Measurements from ENCODE around the gene BCL11B.

BCL11B gene

GRCh38 chr14:99254328-99255009 lies 17.5 kb downstream of the BCL11B start:
- no peak for DNase-seq

GRCh38 chr14:99253890-99254289 lies 18.1 kb downstream of the BCL11B start:
- DNase-seq = no peak

- DNase-seq = no peak
Observed at GRCh38 chr14:99252940-99253868, 18.8 kb downstream of the BCL11B start.

DNA sequence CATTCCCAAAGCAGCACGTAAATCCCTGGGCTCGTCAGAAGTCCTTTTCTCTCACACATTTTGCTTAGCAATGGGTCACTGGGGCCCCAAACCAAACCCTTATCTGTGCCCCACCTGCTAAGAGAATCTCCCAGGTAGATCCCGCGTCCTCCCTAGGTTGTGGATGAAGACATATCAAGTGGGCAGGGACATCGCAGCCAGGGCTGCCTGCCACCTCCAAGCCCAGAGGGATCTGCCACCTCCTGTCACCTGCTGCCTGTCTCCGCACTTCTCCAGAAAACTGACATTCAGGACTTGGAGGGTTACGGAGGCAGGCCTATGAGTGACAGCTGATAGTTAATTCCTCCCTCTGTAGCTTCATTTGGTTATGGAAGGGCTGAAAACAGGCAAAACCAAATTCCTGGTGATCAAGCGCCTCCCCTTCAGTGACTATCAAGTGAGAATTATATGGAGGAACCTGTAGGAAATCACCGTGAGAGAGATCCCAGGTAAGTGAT lies 19.5 kb downstream of the BCL11B start:
- no peak for DNase-seq

- no peak for DNase-seq
Observed at GRCh38 chr14:99251721-99252120, 20.3 kb downstream of the BCL11B start.

DNA sequence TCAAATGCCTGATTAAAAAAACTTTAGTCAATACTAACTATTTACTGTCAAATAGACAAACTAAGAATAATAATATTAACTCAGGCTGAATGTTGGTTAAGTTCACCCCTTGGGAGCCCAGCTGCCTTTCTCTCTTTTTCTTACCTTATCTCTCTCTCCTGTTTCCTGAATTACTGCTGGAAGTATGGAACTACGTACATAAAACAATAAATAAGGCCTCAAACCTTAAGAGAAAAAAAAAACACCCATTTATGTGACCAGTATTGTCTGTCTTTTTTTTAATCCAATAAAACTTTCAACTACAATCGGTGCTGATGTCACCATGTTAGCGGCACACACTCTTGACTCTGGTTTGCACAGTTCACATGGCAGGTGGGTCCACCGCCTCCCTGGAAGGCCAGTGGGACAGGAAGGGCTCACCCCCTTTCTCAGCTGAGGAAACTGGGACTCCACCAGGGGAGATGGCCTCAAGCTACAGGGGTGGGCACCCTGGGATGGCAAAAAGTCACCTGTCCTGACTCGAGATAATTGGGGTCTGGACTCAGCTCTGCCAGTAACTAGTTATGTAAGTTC lies 21.3 kb downstream of the BCL11B start:
- DNase-seq = no peak

DNA sequence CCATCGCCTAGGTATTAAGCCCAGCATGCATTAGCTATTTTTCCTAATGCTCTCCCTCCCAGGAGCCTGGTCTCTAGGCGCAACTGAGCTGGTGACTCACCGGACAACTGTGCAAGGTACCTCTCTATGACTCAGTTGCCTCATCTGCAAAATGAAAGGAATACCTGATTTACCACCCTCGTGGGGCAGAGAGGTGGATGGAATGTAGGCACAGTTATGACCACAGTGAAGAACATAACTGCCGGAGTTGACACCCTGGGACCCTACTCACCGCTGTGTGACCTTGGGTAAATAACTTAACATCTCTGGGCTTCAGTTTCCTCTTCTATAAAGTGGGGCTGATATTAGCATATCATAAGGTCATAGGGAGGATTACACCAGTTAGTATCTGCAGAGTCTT lies 22.6 kb downstream of the BCL11B start:
- no peak for DNase-seq

- DNase-seq = no peak
Observed at GRCh38 chr14:99248761-99249171, 23.2 kb downstream of the BCL11B start.

GRCh38 chr14:99247772-99248171 lies 24.2 kb downstream of the BCL11B start:
- no peak for DNase-seq

DNA sequence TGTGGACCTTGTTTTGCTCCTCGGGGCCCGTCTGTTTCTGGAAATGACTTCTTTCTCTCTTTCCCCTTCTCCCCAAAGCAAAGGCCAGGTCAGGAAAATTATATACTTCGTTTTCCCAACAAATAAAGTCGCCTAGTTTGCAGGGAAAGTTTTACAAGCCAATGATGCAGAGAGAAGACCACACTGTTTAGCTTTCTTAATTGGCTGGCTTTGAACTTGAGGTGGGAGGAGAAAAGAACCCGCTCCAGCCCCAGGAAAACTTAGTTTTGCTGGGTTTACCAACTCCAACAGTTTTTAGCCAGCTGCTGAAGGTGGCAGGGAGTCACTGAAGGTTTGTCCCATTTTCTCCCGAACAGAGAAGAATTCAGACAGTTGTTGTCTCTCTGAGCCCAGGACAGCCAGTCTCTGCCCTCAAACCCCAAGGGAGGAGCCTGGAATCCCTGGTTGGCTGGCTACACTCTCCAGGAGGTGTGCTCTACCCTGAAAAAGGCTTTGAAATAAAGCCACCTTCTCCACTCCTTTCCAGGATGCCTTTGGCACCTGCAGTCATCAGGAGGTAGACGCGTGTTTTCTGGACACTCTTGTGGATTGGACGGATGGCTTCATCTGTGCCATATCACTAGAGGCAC lies 24.8 kb downstream of the BCL11B start:
- no peak for DNase-seq

DNA sequence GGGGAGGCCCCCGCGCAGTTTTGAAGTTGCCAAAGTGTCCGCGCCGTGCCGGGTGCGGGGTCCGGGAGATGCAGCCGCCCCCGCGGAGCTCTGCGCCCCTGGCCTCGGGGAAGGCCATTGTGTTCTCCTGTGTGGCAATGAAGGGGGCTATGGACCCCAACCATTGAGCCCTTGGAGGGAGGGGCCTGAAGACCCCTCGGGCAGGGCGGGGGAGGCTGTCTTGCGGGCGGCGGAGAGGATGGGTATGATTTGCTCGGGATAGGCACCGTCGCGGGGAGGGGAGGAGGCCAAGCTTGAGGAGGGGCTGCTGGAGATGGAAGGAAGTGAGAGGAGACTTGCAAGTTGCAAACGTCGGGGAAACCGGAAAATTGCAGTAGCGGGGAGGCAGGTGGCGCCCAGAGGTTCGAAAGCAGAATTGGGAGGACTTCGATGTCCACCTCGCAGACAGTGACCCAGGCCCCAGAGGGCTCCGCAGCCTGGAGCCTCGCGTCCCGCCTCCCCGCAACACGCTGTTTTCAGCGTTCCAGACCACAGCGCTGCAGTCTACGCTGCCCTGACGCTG lies 25.4 kb downstream of the BCL11B start:
- DNase-seq = no peak

- DNase-seq = no peak
Observed at GRCh38 chr14:99245564-99246511, 26.2 kb downstream of the BCL11B start.

- no peak for DNase-seq
Observed at GRCh38 chr14:99244941-99245563, 26.9 kb downstream of the BCL11B start.

DNA sequence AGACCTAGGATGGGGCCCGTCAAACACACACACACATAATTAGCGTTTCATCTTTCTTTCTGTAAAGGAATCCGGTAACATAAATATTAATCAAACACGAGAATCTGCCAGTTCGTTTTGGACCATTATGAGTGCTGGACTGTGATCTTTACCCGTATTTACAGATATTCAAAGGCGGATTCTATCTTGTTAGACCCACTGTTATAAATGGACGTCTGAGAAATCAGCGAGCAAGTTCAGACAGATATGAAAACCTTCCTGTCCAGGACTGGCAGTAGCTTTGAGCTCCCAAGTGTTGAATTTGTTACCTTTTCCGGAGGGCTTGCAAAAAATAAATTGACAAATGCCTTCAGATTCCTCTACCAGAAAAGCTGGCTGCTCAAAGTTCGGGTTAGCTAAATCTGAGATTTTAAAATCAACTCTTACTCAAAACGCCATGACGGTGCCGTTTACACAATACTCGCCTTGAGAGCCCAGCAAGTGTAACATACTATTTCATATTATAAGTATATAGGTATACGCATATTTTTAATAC lies 27.6 kb downstream of the BCL11B start:
- no peak for DNase-seq

DNA sequence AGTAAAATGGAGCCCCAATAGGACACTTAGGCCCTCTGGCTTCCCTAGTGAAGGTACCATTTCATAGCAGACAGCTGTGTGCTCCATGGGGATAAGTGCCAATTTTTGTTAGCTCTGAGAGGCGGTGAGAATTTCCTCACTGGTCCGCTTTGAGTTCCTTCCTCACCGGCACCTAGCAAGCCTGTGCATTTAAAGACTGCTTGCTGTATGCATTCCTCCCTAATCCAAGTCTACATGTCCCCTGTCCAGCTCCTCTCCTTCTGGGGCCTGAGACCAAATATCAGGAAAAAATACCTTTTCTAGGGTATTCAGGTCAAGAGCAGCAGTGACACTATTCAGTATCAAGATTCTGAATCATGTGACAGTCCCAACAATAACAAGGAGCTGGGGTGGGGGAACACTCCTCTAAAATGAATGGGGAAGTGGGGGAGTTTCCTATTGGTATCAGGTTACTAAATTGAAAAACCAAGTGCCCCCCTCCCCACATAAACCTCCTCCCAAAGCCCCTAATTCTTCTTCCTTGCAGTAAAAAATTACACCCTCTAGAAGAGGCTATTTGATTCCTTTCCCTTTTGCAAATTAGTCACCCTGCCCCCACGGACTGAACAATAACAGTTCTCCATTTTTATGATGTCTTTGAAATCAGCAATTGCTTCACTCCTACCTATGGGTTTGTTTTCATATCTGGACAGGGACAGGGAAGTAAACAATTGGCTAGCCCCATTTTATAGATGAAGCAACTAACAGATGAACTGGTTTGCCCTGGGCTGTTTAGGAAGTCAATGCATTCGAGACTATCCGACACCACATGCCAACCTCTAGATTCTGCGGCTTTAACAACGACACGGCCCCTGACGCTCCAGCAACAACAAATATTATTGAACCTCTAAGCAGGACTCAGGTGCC lies 28.9 kb downstream of the BCL11B start:
- DNase-seq = no peak

- no peak for DNase-seq
Observed at GRCh38 chr14:99242238-99242637, 29.8 kb downstream of the BCL11B start.

DNA sequence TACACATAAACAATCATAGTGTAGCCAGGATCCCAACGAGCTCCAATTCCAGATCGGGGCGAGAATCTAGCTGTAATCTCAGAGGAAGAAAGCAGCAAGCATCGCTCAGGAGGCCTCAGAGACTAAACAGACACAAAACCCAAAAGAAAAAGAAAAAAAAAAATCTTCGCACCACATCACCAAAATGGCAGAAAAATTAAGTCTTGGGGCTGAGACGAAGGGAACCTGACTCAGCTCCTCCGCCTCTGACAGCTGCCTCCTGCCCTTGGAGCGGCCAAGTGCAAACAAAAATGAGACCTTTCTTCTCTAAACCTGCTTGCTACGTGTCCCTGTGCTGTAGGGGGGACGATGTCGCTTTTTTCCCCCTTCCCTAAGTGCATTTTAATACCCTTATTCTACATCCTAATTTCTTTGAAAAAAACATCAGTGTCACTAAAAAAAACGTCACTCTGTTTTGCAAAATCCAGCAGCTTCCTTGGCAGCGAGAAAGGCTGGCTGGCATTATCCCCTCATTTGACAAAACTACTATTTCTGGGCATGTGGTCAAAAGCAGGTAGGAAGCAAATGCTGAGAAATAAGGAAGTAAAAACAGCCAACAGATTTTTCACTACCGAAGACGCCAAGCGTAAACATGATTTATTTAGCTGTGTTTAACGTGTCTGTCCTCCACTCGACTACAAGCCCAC lies 30.5 kb downstream of the BCL11B start:
- peak in 1 of 14 donors; percentile 23 for DNase-seq

GRCh38 chr14:99240627-99241324 lies 31.2 kb downstream of the BCL11B start:
- DNase-seq = no peak
